ENCODE data around the gene FAM209B.
"Not testable (repeated sequence)": the region's sequence is repeated elsewhere in the genome, so short reads cannot be mapped to it uniquely, and the experiment has no call there.

Gene FAM209B

GRCh38 chr20:56532946-56533345, at the start of gene FAM209B:
FAM209B (plus strand) TSS chr20:56533246; CDS start chr20:56533342, 96 bp downstream.
- H3K4me1 ChIP-seq (ENCODE audit: insufficient read depth, low read length); H3K9ac ChIP-seq (ENCODE audit: low read depth, low read length); H3K27me3 ChIP-seq (ENCODE audit: insufficient read depth, low read length); H3K27ac ChIP-seq (ENCODE audit: low read length); H3K36me3 ChIP-seq (ENCODE audit: insufficient read depth, low read depth, low read length); H3K4me3 ChIP-seq (ENCODE audit: low read length); H3K9me3 ChIP-seq (ENCODE audit: insufficient read depth, low read depth, low read length): not testable (repeated sequence)

- Histone ChIP-seq H3K4me1 (ENCODE audit: insufficient read depth, low read length) (no peaks in the 10 kb centered on the region), H3K9me3 (ENCODE audit: insufficient read depth, low read depth, low read length) (no peaks in the 10 kb centered on the region), H3K9ac (ENCODE audit: low read depth, low read length) (no peak overlapping the region), H3K4me3 (ENCODE audit: low read length) (no peak overlapping the region), H3K36me3 (ENCODE audit: insufficient read depth, low read depth, low read length) (peaks cover 77% of the 10 kb centered on the region), H3K27ac (ENCODE audit: low read length) (no peak overlapping the region), H3K27me3 (ENCODE audit: insufficient read depth, low read length) (no peaks in the 10 kb centered on the region)
These were observed 49.1 kb upstream of the FAM209B start for GRCh38 chr20:56483970-56484369.

GRCh38 chr20:56487216-56487615, 45.8 kb upstream of the FAM209B start:
- no peaks in the 10 kb centered on the region for H3K27me3 ChIP-seq (ENCODE audit: insufficient read depth, low read length)
- H3K4me1 ChIP-seq (ENCODE audit: insufficient read depth, low read length): no peaks in the 10 kb centered on the region
- no peak overlapping the region for H3K27ac ChIP-seq (ENCODE audit: low read length)
- peaks cover 66% of the 10 kb centered on the region for H3K36me3 ChIP-seq (ENCODE audit: insufficient read depth, low read depth, low read length)
- H3K4me3 ChIP-seq (ENCODE audit: low read length): no peak overlapping the region
- H3K9me3 ChIP-seq (ENCODE audit: insufficient read depth, low read depth, low read length): no peaks in the 10 kb centered on the region
- no peak overlapping the region for H3K9ac ChIP-seq (ENCODE audit: low read depth, low read length)

GRCh38 chr20:56488566-56488965, 44.5 kb upstream of the FAM209B start:
- peaks cover 55% of the 10 kb centered on the region for H3K36me3 ChIP-seq (ENCODE audit: insufficient read depth, low read depth, low read length)
- no peaks in the 10 kb centered on the region for H3K9me3 ChIP-seq (ENCODE audit: insufficient read depth, low read depth, low read length)
- no peaks in the 10 kb centered on the region for H3K27me3 ChIP-seq (ENCODE audit: insufficient read depth, low read length)
- no peak overlapping the region for H3K27ac ChIP-seq (ENCODE audit: low read length)
- no peaks in the 10 kb centered on the region for H3K4me1 ChIP-seq (ENCODE audit: insufficient read depth, low read length)
- no peak overlapping the region for H3K9ac ChIP-seq (ENCODE audit: low read depth, low read length)
- H3K4me3 ChIP-seq (ENCODE audit: low read length): no peak overlapping the region

- H3K9ac ChIP-seq (ENCODE audit: low read depth, low read length): no peak overlapping the region
- H3K4me3 ChIP-seq (ENCODE audit: low read length): no peak overlapping the region
- no peak overlapping the region for H3K27ac ChIP-seq (ENCODE audit: low read length)
- no peaks in the 10 kb centered on the region for H3K27me3 ChIP-seq (ENCODE audit: insufficient read depth, low read length)
- H3K36me3 ChIP-seq (ENCODE audit: insufficient read depth, low read depth, low read length): peaks cover 7% of the 10 kb centered on the region
- no peaks in the 10 kb centered on the region for H3K4me1 ChIP-seq (ENCODE audit: insufficient read depth, low read length)
- no peaks in the 10 kb centered on the region for H3K9me3 ChIP-seq (ENCODE audit: insufficient read depth, low read depth, low read length)
These were observed 31.9 kb upstream of the FAM209B start for GRCh38 chr20:56501116-56501515.

GRCh38 chr20:56503916-56504315, 29.1 kb upstream of the FAM209B start:
- Histone ChIP-seq H3K9ac (ENCODE audit: low read depth, low read length) (no peak overlapping the region), H3K27ac (ENCODE audit: low read length) (no peak overlapping the region), H3K36me3 (ENCODE audit: insufficient read depth, low read depth, low read length) (no peaks in the 10 kb centered on the region), H3K4me3 (ENCODE audit: low read length) (no peak overlapping the region), H3K9me3 (ENCODE audit: insufficient read depth, low read depth, low read length) (no peaks in the 10 kb centered on the region), H3K27me3 (ENCODE audit: insufficient read depth, low read length) (no peaks in the 10 kb centered on the region), H3K4me1 (ENCODE audit: insufficient read depth, low read length) (no peaks in the 10 kb centered on the region)

- no peak overlapping the region for H3K9ac ChIP-seq (ENCODE audit: low read depth, low read length)
- no peaks in the 10 kb centered on the region for H3K36me3 ChIP-seq (ENCODE audit: insufficient read depth, low read depth, low read length)
- H3K9me3 ChIP-seq (ENCODE audit: insufficient read depth, low read depth, low read length): no peaks in the 10 kb centered on the region
- no peak overlapping the region for H3K27ac ChIP-seq (ENCODE audit: low read length)
- no peaks in the 10 kb centered on the region for H3K27me3 ChIP-seq (ENCODE audit: insufficient read depth, low read length)
- no peaks in the 10 kb centered on the region for H3K4me1 ChIP-seq (ENCODE audit: insufficient read depth, low read length)
- H3K4me3 ChIP-seq (ENCODE audit: low read length): no peak overlapping the region
These were observed 28.6 kb upstream of the FAM209B start for GRCh38 chr20:56504373-56505005.

- Histone ChIP-seq H3K4me3 (ENCODE audit: low read length) (no peak overlapping the region), H3K36me3 (ENCODE audit: insufficient read depth, low read depth, low read length) (no peaks in the 10 kb centered on the region), H3K9ac (ENCODE audit: low read depth, low read length) (no peak overlapping the region), H3K4me1 (ENCODE audit: insufficient read depth, low read length) (no peaks in the 10 kb centered on the region), H3K27me3 (ENCODE audit: insufficient read depth, low read length) (no peaks in the 10 kb centered on the region), H3K9me3 (ENCODE audit: insufficient read depth, low read depth, low read length) (no peaks in the 10 kb centered on the region), H3K27ac (ENCODE audit: low read length) (no peak overlapping the region)
These were observed 26.9 kb upstream of the FAM209B start for GRCh38 chr20:56506103-56506502.

- H3K4me1 ChIP-seq (ENCODE audit: insufficient read depth, low read length): no peaks in the 10 kb centered on the region
- no peaks in the 10 kb centered on the region for H3K9me3 ChIP-seq (ENCODE audit: insufficient read depth, low read depth, low read length)
- 0 out of 2 replicates have a peak, but pooled peaks cover 7% of the 10 kb centered on the region for H3K36me3 ChIP-seq (ENCODE audit: insufficient read depth, low read depth, low read length)
- H3K27me3 ChIP-seq (ENCODE audit: insufficient read depth, low read length): no peaks in the 10 kb centered on the region
- H3K27ac ChIP-seq (ENCODE audit: low read length): no peak overlapping the region
- no peak overlapping the region for H3K9ac ChIP-seq (ENCODE audit: low read depth, low read length)
- H3K4me3 ChIP-seq (ENCODE audit: low read length): no peak overlapping the region
These were observed 21.1 kb upstream of the FAM209B start for GRCh38 chr20:56511926-56512325.

- Histone ChIP-seq H3K9ac (ENCODE audit: low read depth, low read length) (no peak overlapping the region), H3K9me3 (ENCODE audit: insufficient read depth, low read depth, low read length) (no peaks in the 10 kb centered on the region), H3K4me3 (ENCODE audit: low read length) (no peak overlapping the region), H3K27me3 (ENCODE audit: insufficient read depth, low read length) (no peaks in the 10 kb centered on the region), H3K36me3 (ENCODE audit: insufficient read depth, low read depth, low read length) (peaks cover 22% of the 10 kb centered on the region), H3K27ac (ENCODE audit: low read length) (no peak overlapping the region), H3K4me1 (ENCODE audit: insufficient read depth, low read length) (no peaks in the 10 kb centered on the region)
These were observed 19.6 kb upstream of the FAM209B start for GRCh38 chr20:56513161-56514150.

GRCh38 chr20:56516631-56517030, 16.4 kb upstream of the FAM209B start:
- no peaks in the 10 kb centered on the region for H3K4me1 ChIP-seq (ENCODE audit: insufficient read depth, low read length)
- no peak overlapping the region for H3K4me3 ChIP-seq (ENCODE audit: low read length)
- no peaks in the 10 kb centered on the region for H3K27me3 ChIP-seq (ENCODE audit: insufficient read depth, low read length)
- H3K36me3 ChIP-seq (ENCODE audit: insufficient read depth, low read depth, low read length): peaks cover 47% of the 10 kb centered on the region
- H3K9ac ChIP-seq (ENCODE audit: low read depth, low read length): no peak overlapping the region
- no peak overlapping the region for H3K27ac ChIP-seq (ENCODE audit: low read length)
- peaks cover 25% of the 10 kb centered on the region for H3K9me3 ChIP-seq (ENCODE audit: insufficient read depth, low read depth, low read length)

GRCh38 chr20:56517211-56517610, 15.8 kb upstream of the FAM209B start:
- Histone ChIP-seq H3K9me3 (ENCODE audit: insufficient read depth, low read depth, low read length) (peaks cover 31% of the 10 kb centered on the region), H3K4me3 (ENCODE audit: low read length) (no peak overlapping the region), H3K36me3 (ENCODE audit: insufficient read depth, low read depth, low read length) (peaks cover 47% of the 10 kb centered on the region), H3K4me1 (ENCODE audit: insufficient read depth, low read length) (no peaks in the 10 kb centered on the region), H3K27me3 (ENCODE audit: insufficient read depth, low read length) (no peaks in the 10 kb centered on the region), H3K9ac (ENCODE audit: low read depth, low read length) (no peak overlapping the region), H3K27ac (ENCODE audit: low read length) (no peak overlapping the region)
